Measurements from ENCODE around the gene BEST2.

The BEST2 gene

DNA sequence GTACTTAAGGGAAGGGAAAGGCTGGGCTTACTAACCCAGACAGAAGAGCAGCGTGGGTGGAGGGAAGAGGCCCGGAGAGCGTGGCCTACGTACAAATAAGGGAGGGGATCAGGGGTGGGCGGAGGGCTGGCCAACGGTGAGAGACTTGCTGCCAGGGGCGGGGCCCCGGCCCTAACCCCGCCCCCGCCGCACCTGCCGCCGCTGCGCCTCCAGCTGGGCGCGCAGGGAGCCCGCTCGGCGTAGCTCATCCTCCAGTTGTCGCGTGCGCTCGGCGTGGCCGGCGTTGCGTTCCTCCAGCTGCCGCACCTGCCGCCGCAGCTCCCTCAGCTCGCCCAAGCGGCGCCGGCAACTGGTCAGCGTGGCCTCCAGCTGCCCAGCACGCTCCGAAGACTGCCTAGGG is 18.1 kb downstream of the BEST2 start:
- peak; percentile 86 for DNase-seq (ENCODE audit: low spot score)

DNA sequence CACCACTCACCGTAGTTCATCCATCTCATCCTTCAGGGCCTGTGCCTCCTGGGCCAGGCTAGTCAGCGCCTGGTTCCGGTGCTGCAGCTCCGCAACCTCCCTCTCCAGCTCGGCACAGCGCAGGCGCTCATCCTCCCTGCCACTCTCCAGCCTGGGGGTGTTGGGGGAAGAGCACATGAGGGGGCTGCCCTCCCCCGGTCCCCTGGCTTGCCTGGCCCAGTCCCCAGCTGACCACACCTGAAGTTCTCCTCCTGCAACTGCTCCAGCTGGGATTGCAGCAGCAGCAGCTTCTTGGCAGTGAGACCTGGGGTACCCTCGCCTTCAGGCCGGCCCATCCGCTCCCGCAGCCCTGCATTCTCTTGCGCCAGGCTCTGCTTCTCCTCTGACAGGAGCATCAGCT is 19.3 kb downstream of the BEST2 start:
- DNase-seq (ENCODE audit: low spot score): no peak

DNA sequence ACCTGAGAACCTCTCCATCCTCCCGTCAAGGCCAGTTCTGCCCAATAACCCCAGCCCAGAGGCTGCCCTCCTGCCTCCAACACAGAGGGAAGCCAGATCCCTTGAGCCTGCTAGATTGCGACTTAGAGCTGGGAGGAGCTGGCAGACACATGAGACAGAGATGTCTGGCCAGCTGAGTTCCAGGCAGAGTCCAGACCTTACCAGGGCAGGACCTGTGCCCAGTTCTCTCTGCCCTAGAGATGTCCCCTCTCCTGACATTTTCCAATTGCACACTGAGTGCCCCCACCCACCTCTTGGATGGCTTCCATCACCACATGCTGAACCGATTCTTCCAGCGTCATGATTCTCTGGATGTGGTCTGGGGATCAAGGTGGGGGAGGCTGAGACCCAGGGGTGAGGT is 20.7 kb downstream of the BEST2 start:
- DNase-seq (ENCODE audit: low spot score): no peak

DNA sequence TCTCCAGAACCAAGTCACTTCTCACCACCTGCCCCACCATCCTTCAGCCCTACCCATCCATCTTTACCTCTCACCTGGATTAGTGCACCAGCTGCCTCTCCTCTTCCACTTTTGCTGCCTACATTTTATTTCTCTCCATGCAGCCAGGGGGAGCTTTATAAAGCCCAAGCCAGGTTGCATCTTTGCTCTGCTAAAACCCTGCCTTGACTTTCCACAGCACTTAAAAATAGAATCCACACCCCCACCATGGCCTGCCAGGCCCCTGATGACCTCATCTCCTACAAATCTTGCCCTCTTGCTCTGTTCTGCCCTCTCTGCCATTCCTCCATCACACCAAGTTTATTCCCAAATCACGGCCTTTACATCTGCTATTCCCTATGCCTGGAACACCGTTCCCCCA is 22.0 kb downstream of the BEST2 start:
- DNase-seq (ENCODE audit: low spot score): no peak

DNA sequence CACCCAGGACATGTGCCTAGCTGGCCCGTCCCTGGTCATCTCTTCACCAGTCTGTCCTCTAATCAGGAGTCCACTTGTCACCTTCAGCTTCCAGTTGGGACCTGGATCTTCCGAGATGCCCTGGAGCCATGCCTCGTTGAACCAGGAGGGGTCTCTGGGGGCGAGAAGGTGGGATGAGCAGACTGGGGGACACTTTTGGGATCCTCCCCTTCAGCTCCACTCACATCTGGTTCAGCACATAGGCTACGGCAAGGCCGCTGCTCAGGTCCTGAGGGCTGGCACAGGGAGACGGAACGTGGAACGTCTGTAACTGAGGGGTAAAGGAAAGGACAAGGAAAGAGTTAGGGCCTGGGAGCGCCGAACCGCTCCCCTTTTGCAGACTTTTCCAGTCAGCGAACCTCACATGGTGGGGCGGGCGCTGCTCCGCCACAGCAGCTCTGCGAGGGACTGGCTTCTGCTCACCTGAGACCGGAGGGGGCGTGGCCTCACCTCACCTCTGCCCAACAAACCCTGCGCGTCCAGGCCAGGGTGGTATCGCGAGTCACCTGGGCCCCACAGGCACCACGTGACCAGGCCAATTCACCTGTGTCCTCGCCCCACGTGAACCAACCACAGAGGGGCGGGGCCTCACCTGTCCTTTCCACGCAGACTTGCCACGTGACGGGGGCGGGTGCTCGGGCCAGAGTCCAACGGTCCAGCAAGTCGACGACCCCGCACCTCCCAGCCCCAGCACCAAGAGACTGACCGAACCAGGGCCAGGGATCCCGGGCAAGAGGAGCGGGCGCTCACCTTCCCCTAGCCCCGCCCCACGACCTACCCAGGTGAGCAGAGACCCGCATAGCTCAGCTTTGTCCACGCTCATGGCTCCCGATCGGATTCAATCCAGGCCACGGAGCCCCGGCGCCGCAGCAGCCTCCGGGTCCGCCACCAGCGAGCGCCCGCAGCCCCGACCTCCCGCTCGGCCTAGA is 23.3 kb downstream of the BEST2 start, which contains the start of gene HOOK2:
Gene HOOK2 (minus strand): TSS at position 965 of the 968 bp plus-strand sequence. CDS start 103 bp downstream, at position 862.
- no peak for DNase-seq (ENCODE audit: low spot score)

DNA sequence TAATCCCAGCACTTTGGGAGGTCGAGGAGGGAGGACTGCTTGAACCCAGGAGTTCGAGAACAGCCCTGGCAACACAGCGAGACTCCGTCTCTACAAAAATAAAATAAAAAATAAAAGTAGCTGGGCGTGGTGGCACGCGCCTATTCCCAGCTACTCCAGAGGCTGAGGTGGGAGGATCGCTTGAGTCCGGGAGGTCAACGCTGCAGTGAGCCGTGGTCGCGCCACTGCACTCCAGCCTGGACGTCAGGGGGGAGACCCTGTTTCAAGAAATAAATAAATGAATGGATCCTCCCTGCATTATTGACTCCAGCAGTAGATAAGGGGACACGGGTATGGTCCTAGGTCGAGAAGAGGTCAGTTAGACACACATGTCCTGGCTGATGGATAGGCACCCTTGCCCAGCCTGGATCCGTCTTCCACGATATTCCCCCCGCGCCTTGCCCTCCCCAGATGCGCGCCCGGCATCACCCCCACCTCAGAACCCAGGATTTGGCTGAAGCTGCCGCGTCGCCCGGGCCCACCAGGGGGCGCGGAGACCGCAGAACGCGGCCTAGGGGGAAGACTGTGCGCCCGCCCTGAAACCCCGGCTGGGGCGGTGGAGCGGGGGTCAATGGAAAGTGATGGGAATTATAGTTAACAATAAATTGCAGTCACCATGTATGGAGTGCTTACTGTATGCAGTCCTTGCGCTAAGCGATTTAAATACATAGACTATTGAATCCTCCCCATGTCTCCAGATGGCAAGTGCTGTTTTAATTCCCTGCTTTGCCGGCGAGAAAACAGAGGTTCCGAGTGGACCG is 25.8 kb downstream of the BEST2 start:
- DNase-seq (ENCODE audit: low spot score): peak; percentile 83

DNA sequence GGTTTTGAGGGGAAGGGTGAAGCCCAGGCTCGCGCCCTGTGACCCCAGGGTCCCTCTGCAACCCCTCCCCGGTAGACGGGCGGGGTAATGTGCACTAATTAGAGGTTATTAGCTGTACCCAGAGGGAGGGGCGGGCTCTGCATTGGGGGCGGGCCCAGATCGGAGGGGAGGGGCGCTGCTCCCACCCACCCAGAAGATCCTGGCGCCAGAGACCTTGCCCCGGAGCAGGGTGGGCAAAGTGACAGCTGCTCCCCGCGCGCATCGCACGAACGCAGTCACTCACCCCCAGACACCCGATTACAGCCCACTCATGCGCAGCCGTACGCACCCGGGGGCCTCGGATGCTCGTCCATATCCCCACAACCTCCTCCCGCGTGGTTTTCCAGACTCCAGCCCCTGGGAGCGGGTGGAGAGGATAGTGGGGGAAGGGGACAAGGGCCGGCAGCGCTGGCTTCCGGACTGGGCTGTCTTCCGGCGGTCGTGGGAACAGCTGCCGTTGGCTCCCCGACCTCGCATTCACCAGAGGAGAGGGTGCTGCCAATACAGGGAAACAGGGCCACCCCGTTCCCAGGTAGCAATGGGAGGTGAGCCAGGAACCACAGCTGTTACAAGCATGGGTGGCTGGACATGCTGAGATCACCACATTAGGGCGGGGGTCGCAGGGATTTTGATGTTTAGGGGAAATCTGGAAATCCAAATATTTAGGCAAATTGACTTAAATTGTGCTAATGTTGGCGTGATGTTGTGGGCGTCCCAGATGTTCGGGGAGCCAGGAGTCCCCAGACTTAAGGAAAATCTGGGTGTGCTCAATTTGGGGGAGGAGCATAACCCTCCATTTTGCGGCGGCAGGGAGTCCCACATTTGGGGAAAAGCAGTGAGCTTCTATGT is 26.7 kb downstream of the BEST2 start:
- no peak for DNase-seq (ENCODE audit: low spot score)

DNA sequence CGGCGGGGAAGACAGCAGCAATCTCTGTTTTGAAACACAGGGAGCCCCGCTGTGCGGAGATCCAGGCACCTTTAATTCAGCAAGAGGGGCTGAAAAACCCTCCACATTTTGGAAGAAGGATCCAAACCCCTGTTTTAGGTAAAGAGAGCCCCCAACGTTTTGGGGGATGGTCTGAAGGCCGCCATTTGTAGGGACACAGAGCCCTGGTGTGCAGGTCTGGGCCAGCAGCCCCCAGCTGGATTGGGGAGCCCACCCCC is 27.2 kb downstream of the BEST2 start:
- no peak for DNase-seq (ENCODE audit: low spot score)

DNA sequence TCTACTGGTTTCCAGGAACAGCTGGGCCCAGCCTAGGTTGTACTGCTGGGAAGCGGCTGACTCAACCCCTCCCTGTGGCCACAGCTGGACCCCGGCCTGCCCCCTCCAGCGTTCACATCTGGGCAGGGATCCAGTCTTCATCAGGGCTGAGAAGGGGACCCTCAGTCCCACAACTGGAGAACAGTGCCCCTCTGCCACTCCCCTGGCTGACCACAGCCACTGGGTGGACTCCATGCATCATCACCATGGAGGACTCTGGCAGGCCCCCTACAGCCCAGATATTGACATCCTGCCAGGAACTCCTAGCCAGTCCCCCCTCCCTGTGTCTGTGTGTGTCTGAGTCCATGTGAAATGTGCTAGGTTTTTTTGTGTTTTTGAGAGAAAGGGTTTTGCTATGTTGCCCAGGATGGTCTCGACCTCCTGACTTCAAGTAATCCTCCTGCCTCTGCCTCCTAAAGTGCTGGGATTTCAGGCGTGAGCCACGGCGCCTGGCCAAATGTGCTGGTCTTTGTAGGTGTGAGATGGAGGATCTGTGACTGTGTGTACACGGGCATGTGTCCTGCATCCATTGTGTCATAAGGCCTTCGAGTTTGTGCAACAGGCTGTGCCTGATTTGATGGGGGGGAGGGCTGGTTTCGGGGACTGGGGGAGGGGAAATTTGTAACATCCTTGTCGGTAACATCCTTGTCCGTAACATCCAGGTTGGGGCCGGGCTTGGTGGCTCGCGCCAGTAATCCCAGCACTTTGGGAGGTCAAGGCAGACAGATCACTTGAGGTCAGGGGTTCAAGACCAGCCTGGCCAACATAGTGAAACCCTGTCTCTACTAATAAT is 27.8 kb downstream of the BEST2 start:
- no peak for DNase-seq (ENCODE audit: low spot score)

DNA sequence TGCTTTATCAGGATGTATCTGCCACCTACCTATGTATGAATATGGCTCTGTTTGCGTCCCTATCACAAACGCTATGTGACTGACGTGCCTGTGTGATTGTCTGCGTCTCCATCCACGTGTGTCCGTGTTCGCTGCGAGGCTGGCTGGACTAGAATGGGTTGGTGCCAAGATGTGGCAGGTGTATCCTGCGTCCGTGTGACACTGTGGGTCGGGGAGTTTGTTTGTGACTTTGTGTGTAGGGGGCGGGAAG is 30.5 kb downstream of the BEST2 start:
- DNase-seq (ENCODE audit: low spot score): no peak

DNA sequence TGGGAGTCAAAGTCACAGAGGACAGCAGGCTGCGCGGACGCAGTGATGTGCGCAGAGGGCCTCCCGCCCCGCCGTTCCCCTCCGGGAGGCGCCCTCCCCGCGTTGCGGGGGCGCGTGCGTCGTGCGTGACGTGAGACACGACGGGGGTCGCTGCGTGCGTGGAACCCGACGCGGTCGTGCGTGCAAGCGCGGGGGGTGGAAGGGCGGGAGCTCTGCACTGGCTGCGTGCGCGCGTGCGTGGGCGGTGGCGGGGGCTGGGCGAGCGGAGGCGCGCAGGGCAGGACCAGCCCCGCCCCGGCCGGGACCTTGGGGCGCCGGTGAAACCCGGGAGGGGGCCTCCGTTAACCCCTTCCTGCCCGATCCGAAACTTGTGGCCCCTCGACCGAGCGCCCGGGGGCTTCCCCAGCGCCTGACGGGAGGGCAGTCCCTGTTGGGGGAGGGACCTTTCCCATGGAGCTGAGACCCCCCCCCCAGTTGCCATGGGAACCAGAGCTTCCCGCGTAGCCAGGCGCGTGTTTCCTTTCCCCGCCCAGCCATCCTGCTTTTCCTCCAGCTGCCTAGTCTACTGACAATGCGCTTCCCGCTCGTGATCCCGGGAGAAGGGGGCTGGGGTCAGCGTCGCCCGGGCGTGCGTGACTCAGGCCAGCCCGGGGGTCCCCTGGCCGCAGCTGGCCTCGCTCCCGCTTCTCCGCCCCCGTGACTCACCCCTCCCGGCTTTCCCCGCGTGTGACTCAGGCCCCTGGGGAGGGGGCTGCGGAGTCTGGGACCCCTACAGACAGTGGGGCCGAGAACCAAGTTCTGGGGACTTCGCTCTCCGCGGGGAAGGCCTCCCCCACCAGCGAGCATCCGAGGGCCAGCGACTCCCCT is 31.1 kb downstream of the BEST2 start:
- DNase-seq (ENCODE audit: low spot score): peak; percentile 74

DNA sequence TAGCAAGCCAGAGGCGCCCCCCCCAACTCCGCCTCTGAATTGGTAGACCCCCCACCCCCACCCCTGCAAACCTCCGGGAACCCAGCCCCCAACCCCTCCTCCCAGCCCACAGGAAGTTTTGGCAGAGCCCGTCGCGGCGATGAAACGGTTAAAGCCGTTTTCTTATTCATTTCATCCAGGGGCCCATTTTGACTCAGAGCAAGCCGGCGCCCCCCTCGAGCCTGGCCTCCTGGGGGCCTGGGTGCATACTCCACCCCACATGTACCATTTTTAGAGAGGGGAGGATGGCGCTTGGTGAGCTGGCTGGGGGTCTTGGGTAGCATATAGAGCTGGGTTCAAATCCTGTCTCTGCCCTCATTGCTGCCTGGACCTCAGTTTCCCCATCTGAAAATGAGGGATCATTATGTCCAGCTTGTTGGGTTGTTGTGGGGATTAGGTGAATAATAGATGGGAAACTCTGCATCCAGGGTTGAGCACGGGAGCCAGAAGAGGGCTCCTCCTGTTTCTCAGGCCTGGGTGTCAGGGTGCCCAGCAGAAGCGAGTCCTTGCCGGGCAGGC is 31.8 kb downstream of the BEST2 start:
- no peak for DNase-seq (ENCODE audit: low spot score)

DNA sequence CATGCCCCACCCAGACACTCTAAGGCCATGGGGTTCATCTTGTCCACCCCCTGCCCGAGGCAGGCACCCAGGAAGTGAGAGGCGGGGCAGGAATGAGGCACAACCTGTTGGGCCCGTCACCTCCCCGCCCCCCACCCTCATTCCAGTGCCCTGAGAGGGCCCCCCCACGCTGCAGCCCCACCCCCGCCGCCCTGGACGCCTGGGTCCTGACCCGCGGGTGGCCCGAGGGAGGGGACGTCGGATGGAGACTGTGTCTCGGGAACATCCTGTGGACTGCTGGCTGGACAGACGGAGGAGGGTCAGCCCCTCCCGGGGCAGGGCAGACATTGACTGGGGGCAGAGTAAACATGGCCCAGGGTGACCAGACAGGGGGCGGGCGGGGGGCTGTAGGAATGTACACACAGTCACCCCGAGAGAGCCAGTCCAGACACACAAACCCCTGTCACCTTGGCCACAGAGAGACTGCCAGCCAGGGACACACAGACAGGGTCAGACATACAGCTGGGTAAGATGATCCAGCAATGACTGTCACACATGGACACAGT is 32.3 kb downstream of the BEST2 start:
- DNase-seq (ENCODE audit: low spot score): no peak

DNA sequence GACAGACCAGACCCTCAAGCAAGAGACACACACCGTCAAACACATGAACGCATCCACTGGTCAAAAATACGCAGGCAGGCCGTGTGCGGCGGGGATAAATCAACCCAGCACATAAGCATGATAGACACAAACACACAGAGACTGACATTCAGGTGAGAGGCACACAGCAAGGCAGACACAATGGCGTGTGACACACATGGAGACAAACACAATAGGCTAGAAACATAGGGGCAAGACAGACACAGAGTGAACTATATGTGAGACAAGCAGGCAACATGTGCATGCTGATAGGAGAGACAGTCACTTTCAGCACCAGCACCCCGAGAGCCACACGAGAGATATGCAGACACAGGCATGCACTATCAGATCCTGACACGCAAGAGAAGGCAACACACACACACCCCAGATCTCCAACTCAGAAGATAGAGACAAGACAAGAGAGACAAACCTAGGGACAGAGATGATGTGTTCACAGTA is 32.8 kb downstream of the BEST2 start:
- DNase-seq (ENCODE audit: low spot score): no peak

DNA sequence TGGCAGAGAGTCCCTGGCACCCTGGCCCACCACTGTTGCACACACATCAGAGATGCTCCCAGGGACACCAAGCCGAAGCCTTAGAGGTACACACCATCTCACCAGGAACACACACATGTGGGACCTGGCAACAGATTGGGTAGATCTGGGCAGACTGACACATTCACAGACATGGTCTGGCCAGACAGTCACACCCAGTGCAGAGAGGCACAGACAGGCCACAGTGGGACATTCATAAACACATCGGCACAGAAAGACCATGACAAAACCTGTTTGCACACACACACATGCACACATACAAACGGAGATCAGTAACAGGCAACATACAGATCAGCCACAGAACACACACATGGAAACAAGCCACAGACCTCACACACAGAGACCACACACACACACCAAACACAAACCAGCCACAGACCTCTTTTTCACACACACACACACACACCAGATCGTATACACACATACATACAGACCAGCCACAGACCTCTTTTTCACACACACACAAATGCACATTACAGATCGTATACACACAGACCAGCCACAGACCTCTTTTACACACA is 33.4 kb downstream of the BEST2 start:
- no peak for DNase-seq (ENCODE audit: low spot score)

DNA sequence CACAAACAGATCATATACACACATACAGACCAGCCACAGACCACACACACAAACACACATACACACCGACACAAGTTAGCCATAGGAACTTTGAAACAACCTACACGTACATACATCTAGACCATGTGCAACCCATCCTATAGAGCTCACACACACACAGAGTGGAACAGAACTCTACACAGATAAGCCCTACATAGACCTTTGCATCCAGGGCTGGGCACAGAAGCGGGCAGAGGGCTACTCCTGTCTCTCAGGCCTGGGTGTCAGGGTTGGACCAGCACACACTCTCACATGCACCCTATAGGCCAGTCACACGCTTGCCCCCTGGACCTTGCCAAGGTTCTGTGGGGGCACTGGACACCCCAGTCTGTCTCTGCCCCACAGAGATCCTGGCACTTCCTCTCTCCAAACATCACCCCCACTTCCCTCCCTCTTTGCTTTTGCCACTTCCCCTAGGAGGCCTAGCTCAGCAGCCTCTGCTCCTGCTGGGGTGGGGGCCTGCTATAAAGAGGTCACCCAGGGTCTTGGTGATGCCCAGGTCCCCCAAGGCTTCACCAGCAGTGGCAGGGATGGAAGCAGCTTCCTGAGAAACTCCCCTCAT is 33.9 kb downstream of the BEST2 start:
- DNase-seq (ENCODE audit: low spot score): no peak

DNA sequence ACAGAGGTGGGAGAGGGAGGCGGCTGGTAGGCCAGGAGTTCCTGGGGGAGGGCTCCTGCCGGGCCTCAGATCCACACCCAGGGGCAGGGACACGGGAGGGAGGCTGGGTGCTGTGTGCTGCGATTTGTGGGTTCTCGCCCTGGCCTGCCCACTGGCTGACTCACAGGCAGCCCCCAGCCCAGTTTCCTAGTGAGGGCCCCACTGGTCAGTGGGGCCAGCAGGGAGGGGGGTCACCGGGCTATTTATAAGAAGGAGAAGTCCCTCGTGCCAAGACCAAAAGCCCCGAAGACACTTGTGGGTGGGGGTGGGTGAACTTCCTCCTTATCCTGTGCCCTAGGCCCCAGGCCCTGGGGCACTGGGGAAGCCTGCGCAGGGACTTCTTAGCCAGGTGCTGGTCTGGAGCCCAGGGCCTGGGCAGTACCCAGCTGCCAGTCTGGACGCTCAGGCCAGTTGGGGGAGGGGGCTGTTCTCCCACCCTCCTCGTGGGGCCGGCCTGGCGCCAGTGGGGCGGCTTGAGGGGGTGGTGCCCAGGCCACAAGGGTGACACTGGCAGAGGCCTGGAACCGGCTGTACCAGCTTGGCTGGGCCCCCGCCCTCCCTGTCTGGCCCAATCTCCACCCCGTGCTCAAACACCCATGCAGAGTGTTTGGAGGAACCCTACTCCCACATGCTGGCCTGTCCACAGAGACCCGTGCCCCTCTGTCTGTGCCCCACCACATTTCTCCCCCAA is 34.7 kb downstream of the BEST2 start:
- DNase-seq (ENCODE audit: low spot score): no peak

DNA sequence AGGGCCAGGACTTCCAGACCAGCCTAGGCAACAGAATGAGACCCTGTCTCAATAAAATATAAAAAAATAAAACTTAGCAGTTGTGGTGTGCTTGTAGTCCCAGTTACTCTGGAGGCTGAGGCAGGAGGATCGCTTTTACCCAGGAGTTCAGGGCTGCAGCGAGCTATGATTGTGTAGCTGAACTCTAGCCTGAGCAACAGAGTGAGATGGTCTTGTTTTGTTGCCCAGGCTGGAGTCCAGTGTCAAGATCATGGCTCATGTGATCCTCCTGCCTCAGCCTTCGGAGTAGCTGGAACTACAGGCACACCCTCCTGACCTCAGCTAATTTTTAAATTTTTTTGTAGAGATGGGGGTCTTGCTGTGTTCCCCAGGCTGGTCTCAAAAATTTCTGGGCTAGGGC is 35.4 kb downstream of the BEST2 start:
- no peak for DNase-seq (ENCODE audit: low spot score)

DNA sequence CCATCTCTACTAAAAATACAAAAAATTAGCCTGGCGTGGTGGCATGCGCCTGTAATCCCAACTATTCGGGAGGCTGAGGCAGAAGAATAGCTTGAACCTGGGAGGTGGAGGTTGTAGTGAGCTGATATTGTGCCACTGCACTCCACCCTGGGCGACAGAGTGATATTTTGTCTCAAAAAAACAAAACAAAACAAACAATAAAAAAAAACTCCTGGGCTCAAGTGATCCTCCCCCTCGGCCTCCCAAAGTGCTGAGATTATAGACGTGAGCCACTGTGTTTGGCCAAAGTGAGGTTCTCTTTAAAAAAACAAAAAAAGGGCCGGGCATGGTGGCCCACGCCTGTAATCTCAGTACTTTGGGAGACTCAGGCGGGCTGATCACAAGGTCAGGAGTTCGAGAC is 35.9 kb downstream of the BEST2 start:
- DNase-seq (ENCODE audit: low spot score): no peak
